HepG2 (cell line): Measurements from ENCODE around the gene COL8A2. TPM values are rescaled to one million over a fixed set of nuclear protein-coding genes. Genes with fewer than 3 reads are reported as not detected.

Experiments used
- ATAC-seq: fragments of 200-7000 bp; cut with Tn5 transposase; 3 replicates; pipeline ENCODE4 v1.9.1; 2020; ENCODE audit warnings: mild to moderate bottlenecking, moderate library complexity
- BruUV-seq: library from RNA; stranded (reverse); fragments of 400-500 nt; replicated peaks from 2 replicates; lab custom pipeline; 2021; lab: Mats Ljungman, UMichigan
- CTCF ChIA-PET: fragments of 300-600 bp; formaldehyde crosslinking; extraction: SDS; loops from one replicate; lab custom pipeline; 2021; ENCODE audit warnings: low total read pairs, inconsistent platforms, low intra/inter-chr PET ratio; lab: Yijun Ruan, JAX
- POLR2A ChIA-PET: fragments of 350-600 bp; sonication (Branson Sonifier 250); formaldehyde crosslinking; loops from one replicate; lab custom pipeline; 2020; ENCODE audit warnings: antibody characterized with exemption, inconsistent platforms; lab: Yijun Ruan, JAX
- DNase-seq: peaks from one replicate; pipeline ENCODE4 v3.0.0-alpha.2; 2015; ENCODE audit warnings: low spot score
- FAIRE-seq: peaks from 3 replicates; lab custom pipeline; 2011; peaks lifted over from hg19 to GRCh38; lab: Jason Lieb, UNC
- H2AFZ ChIP-seq: one replicate; pipeline ENCODE4 v1.6.1; 2011; ENCODE audit warnings: low read length, inconsistent platforms
- H3K27ac ChIP-seq: fragments of 300-600 bp; 3 replicates; pipeline ENCODE4 v1.8.0; 2011; ENCODE audit warnings: mixed run types, mild to moderate bottlenecking, mixed read lengths, low read length, inconsistent platforms; ENCODE audit not compliant: insufficient read depth; ENCODE audit errors: extremely low read length
- H3K27me3 ChIP-seq, 2 experiments: fragments of 200-600 bp in 1 of 2; 2 replicates in 1 of 2; 3 replicates in 1 of 2; pipeline versions ENCODE4 v1.6.0 to v1.8.0; 2011; ENCODE audit warnings: low read length in 2 of 2, mild to moderate bottlenecking in 2 of 2, moderate library complexity in 2 of 2, inconsistent platforms in 1 of 2; ENCODE audit not compliant: insufficient read depth in 2 of 2, control insufficient read depth in 1 of 2
- H3K36me3 ChIP-seq, 2 experiments: fragments of 200-600 bp in 1 of 2; replicated peaks in 1 of 2; 2 replicates in 1 of 2; 3 replicates in 1 of 2; pipeline versions ENCODE4 v1.5.1 to v1.8.0; 2011; ENCODE audit warnings: low read length in 2 of 2, inconsistent platforms in 1 of 2; ENCODE audit not compliant: insufficient read depth in 2 of 2, control insufficient read depth in 1 of 2
- H3K4me1 ChIP-seq: 2 replicates; pipeline ENCODE4 v1.5.1; 2012; ENCODE audit warnings: low read length, inconsistent platforms; ENCODE audit not compliant: insufficient read depth
- H3K4me2 ChIP-seq: 2 replicates; pipeline ENCODE4 v1.6.0; 2011; ENCODE audit warnings: low read depth, low read length, inconsistent platforms
- H3K4me3 ChIP-seq, 3 experiments: fragments of 200-600 bp in 1 of 3; sonication (generic), shearing (Covaris generic) in 1 of 3; replicated peaks in 1 of 3; 2 replicates each; pipeline ENCODE4 v1.5.1; 2011 to 2016; ENCODE audit warnings: low read length in 3 of 3, inconsistent platforms in 2 of 3, low read depth in 2 of 3, mild to moderate bottlenecking in 2 of 3, control low read depth in 1 of 3, mixed read lengths in 1 of 3; ENCODE audit not compliant: insufficient read depth in 1 of 3
- H3K79me2 ChIP-seq: one replicate; pipeline ENCODE4 v1.6.1; 2011; ENCODE audit warnings: low read length, inconsistent platforms; ENCODE audit not compliant: insufficient read depth
- H3K9ac ChIP-seq: 2 replicates; pipeline ENCODE4 v1.6.0; 2011; ENCODE audit warnings: mild to moderate bottlenecking, low read depth, low read length, inconsistent platforms; ENCODE audit not compliant: insufficient read depth
- H3K9me3 ChIP-seq: 2 replicates; pipeline ENCODE4 v1.5.1; 2012; ENCODE audit warnings: mild to moderate bottlenecking, low read length
- H4K20me1 ChIP-seq: 2 replicates; pipeline ENCODE4 v1.6.0; 2011; ENCODE audit warnings: inconsistent platforms, mild to moderate bottlenecking, low read length, moderate library complexity; ENCODE audit not compliant: insufficient read depth
- ASH2L ChIP-seq: fragments of 300-600, 200-600 bp; sonication (generic); IDR thresholded peaks from 2 replicates; pipeline ENCODE4 v1.7.0; 2017; ENCODE audit warnings: low read depth, mild to moderate bottlenecking, moderate library complexity, mixed read lengths, low read length; ENCODE audit not compliant: insufficient read length
- ATAD3A ChIP-seq: sonication (generic); formaldehyde crosslinking; IDR thresholded peaks from 2 replicates; pipeline ENCODE4 v1.4.0; 2020; ENCODE audit warnings: missing genetic modification reagents
- CEBPB ChIP-seq: IDR thresholded peaks from 2 replicates; pipeline ENCODE4 v1.6.1; 2011; ENCODE audit warnings: low read depth, low read length, improper control_type of control experiment, borderline replicate concordance
- EHMT2 ChIP-seq: fragments of 200-600 bp; sonication (generic); IDR thresholded peaks from 2 replicates; pipeline ENCODE4 v1.7.0; 2017; ENCODE audit warnings: antibody characterized with exemption, low read depth, low read length, borderline replicate concordance
- GATA4 ChIP-seq: sonication (generic); IDR thresholded peaks from 2 replicates; pipeline ENCODE4 v1.6.1; 2016; ENCODE audit warnings: antibody characterized with exemption, low read depth, borderline replicate concordance
- SNRNP70 ChIP-seq: fragments of 200-400 bp; formaldehyde crosslinking; IDR thresholded peaks from 2 replicates; pipeline ENCODE4 v1.6.1; 2017; ENCODE audit warnings: mild to moderate bottlenecking, low read depth, low read length, moderate library complexity
- SPEN ChIP-seq: sonication (generic); formaldehyde crosslinking; IDR thresholded peaks from 2 replicates; pipeline ENCODE4 v1.5.1; 2020; ENCODE audit warnings: low read depth, mild to moderate bottlenecking, missing genetic modification reagents
- U2AF2 ChIP-seq: fragments of 200-400 bp; formaldehyde crosslinking; IDR thresholded peaks from 2 replicates; pipeline ENCODE4 v1.6.1; 2017; ENCODE audit warnings: low read depth, mild to moderate bottlenecking, low read length
- ZBTB38 ChIP-seq: sonication (generic); formaldehyde crosslinking; IDR thresholded peaks from 2 replicates; pipeline ENCODE4 v1.5.1; 2020; ENCODE audit warnings: mild to moderate bottlenecking, missing genetic modification reagents
- ZNF253 ChIP-seq: sonication (generic); formaldehyde crosslinking; IDR thresholded peaks from 2 replicates; pipeline ENCODE4 v1.8.0; 2022; ENCODE audit warnings: mild to moderate bottlenecking, missing genetic modification reagents, borderline replicate concordance
- ZNF264 ChIP-seq: sonication (generic); formaldehyde crosslinking; IDR thresholded peaks from 2 replicates; pipeline ENCODE4 v1.4.0; 2020; ENCODE audit warnings: missing genetic modification reagents
- ZNF446 ChIP-seq: sonication (generic); formaldehyde crosslinking; IDR thresholded peaks from 2 replicates; pipeline ENCODE4 v1.5.0; 2020; ENCODE audit warnings: mild to moderate bottlenecking, missing genetic modification reagents
- ZNF607 ChIP-seq: sonication (generic); formaldehyde crosslinking; IDR thresholded peaks from 2 replicates; pipeline ENCODE4 v1.5.1; 2020; ENCODE audit warnings: missing genetic modification reagents, mild to moderate bottlenecking, borderline replicate concordance
- ZNF660 ChIP-seq: sonication (generic); formaldehyde crosslinking; IDR thresholded peaks from 2 replicates; pipeline ENCODE4 v1.5.1; 2020; ENCODE audit warnings: mild to moderate bottlenecking, low read depth, missing genetic modification reagents, borderline replicate concordance
- ZNF879 ChIP-seq: sonication (generic); formaldehyde crosslinking; IDR thresholded peaks from 2 replicates; pipeline ENCODE4 v1.8.1; 2023; ENCODE audit warnings: missing genetic modification reagents
- WGBS: methylation state at CpG from one replicate; pipeline ENCODE4 v1.1.6; 2017; ENCODE audit warnings: low lambda C conversion rate; 5-methylcytosine and 5-hydroxymethylcytosine counted together
- in situ Hi-C: cut with HindIII; loops from 2 replicates; pipeline ENCODE4 v1.10.0; 2017; ENCODE audit warnings: low pct_unique_long_range_greater_than_20kb; ENCODE audit not compliant: extremely low pct_ligation_motif_present
- intact Hi-C: fragments of 100-400 bp; cut with micrococcal nuclease; formaldehyde crosslinking; loops from one replicate; pipeline ENCODE4 v1.10.0; 2022; ENCODE audit not compliant: unreplicated experiment
- polyA plus RNA-seq, 8 experiments: library from polyadenylated mRNA; depleted of rRNA in 3 of 8; stranded (reverse) in 7 of 8; unstranded in 1 of 8; fragments of >200 nt; fragmentation: Illumina TruSeq in 4 of 8; extraction: Trizol in 4 of 8; gene quantifications; 2 replicates each; pipeline versions ENCODE4 v1.2.1 to v1.2.3, GENCODE V29; 2011 to 2016; ENCODE audit warnings: low read depth in 4 of 8, missing spikeins in 1 of 8, mixed read lengths in 1 of 8; ENCODE audit not compliant: insufficient read depth in 1 of 8
- total RNA-seq, 5 experiments: library from RNA; depleted of rRNA; stranded (reverse); fragments of >200 nt; fragmentation: Illumina TruSeq; extraction: Trizol; gene quantifications; 2 replicates each; pipeline ENCODE4 v1.2.3, GENCODE V29; 2016; ENCODE audit warnings: low read depth in 1 of 5
- TF ChIP-seq, protein P1 (sequence below): sonication (generic); formaldehyde crosslinking; IDR thresholded peaks from 2 replicates; pipeline ENCODE4 v1.4.0; 2020; ENCODE audit warnings: missing genetic modification reagents, borderline replicate concordance
- TF ChIP-seq, protein P2 (sequence below): sonication (generic); formaldehyde crosslinking; IDR thresholded peaks from 2 replicates; pipeline ENCODE4 v1.5.1; 2020; ENCODE audit warnings: mild to moderate bottlenecking, missing genetic modification reagents

The COL8A2 gene
- total and polyA plus RNA-seq, 2 of the 13 experiments (the other 11 are each of a cell fraction or from before 2014, with no cell fraction given) = 0.13 to 0.24 TPM

GRCh38 chr1:36092798-36093185 is 32.2 kb downstream of the COL8A2 start:
- H3K4me1 ChIP-seq = peaks cover 29% of the 10 kb centered on the region
- intact Hi-C loops = no loop called here
- TF ChIP-seq ZNF446 (no peak), ASH2L (no peak), ZNF253 (CRISPR knock-in tag) (no peak), ZNF879 (CRISPR knock-in tag) (no peak), ZNF264 (CRISPR knock-in tag) (no peak), U2AF2 (no peak), ZNF607 (CRISPR knock-in tag) (no peak), ZBTB38 (CRISPR knock-in tag) (no peak), SPEN (CRISPR knock-in tag) (no peak), SNRNP70 (no peak), CEBPB (no peak), ATAD3A (no peak), GATA4 (no peak), ZNF660 (no peak), EHMT2 (no peak)
- TF ChIP-seq, protein P1, sequence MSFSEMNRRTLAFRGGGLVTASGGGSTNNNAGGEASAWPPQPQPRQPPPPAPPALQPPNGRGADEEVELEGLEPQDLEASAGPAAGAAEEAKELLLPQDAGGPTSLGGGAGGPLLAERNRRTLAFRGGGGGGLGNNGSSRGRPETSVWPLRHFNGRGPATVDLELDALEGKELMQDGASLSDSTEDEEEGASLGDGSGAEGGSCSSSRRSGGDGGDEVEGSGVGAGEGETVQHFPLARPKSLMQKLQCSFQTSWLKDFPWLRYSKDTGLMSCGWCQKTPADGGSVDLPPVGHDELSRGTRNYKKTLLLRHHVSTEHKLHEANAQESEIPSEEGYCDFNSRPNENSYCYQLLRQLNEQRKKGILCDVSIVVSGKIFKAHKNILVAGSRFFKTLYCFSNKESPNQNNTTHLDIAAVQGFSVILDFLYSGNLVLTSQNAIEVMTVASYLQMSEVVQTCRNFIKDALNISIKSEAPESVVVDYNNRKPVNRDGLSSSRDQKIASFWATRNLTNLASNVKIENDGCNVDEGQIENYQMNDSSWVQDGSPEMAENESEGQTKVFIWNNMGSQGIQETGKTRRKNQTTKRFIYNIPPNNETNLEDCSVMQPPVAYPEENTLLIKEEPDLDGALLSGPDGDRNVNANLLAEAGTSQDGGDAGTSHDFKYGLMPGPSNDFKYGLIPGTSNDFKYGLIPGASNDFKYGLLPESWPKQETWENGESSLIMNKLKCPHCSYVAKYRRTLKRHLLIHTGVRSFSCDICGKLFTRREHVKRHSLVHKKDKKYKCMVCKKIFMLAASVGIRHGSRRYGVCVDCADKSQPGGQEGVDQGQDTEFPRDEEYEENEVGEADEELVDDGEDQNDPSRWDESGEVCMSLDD (CRISPR knock-in tag) = no peak
- TF ChIP-seq, protein P2, sequence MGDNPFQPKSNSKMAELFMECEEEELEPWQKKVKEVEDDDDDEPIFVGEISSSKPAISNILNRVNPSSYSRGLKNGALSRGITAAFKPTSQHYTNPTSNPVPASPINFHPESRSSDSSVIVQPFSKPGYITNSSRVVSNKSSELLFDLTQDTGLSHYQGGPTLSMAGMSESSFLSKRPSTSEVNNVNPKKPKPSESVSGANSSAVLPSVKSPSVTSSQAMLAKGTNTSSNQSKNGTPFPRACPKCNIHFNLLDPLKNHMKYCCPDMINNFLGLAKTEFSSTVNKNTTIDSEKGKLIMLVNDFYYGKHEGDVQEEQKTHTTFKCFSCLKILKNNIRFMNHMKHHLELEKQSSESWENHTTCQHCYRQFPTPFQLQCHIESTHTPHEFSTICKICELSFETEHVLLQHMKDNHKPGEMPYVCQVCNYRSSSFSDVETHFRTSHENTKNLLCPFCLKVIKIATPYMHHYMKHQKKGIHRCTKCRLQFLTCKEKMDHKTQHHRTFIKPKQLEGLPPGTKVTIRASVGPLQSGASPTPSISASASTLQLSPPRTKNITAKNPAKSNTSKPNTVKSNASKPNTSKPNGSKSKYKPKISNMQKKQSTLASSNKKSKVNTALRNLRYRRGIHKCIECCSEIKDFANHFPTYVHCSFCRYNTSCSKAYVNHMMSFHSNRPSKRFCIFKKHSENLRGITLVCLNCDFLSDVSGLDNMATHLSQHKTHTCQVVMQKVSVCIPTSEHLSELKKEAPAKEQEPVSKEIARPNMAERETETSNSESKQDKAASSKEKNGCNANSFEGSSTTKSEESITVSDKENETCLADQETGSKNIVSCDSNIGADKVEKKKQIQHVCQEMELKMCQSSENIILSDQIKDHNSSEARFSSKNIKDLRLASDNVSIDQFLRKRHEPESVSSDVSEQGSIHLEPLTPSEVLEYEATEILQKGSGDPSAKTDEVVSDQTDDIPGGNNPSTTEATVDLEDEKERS (CRISPR knock-in tag) = no peak
- TF ChIP-seq, all 625 proteins: peak for 0
- DNase-seq (no peak), ATAC-seq (no peak), FAIRE-seq (no peak)
- no TSS peak for BruUV-seq
- WGBS = 98% methylated on average over 7 of the region's 9 CpGs
- ChIA-PET CTCF (no interaction called here), POLR2A (no interaction called here)
- Histone ChIP-seq H3K4me3 (no peak overlapping the region), H3K27ac (no peak overlapping the region), H4K20me1 (0 out of 2 replicates have a peak, but pooled peaks cover 3% of the 10 kb centered on the region), H3K36me3 (peaks cover 35 to 51% of the 10 kb centered on the region in 2 experiments), H3K9me3 (no peaks in the 10 kb centered on the region), H3K79me2 (peaks cover 21% of the 10 kb centered on the region), H3K27me3 (no peaks in the 10 kb centered on the region; a peak in 1 of 5 replicates), H3K4me2 (no peak overlapping the region), H3K9ac (no peak overlapping the region), H2AFZ (no peak overlapping the region)
- in situ Hi-C loops = no loop called here
